HL-60 (cell line): Measurements from ENCODE around the gene OTUD6A.

Source experiments
- POLR2AphosphoS5 ChIP-seq: IDR thresholded peaks from 2 replicates; pipeline ENCODE4 v1.6.1; 2012; ENCODE audit warnings: low read depth
- SPI1 ChIP-seq: IDR thresholded peaks from 2 replicates; pipeline ENCODE4 v1.6.1; 2012; ENCODE audit warnings: low read depth, mild to moderate bottlenecking, borderline replicate concordance
- TF ChIP-seq, protein P1 (sequence below): IDR thresholded peaks from one replicate; pipeline ENCODE4 v1.5.1; 2011; ENCODE audit warnings: low read length, control low read depth, inconsistent platforms; ENCODE audit not compliant: insufficient read depth
- TF ChIP-seq, protein P2 (sequence below): IDR thresholded peaks from 2 replicates; pipeline ENCODE4 v1.6.1; 2012; ENCODE audit warnings: low read depth; ENCODE audit not compliant: insufficient replicate concordance

GRCh38 chrX:70084592-70085240, 22.5 kb downstream of the OTUD6A start:
- TF ChIP-seq, protein P1, sequence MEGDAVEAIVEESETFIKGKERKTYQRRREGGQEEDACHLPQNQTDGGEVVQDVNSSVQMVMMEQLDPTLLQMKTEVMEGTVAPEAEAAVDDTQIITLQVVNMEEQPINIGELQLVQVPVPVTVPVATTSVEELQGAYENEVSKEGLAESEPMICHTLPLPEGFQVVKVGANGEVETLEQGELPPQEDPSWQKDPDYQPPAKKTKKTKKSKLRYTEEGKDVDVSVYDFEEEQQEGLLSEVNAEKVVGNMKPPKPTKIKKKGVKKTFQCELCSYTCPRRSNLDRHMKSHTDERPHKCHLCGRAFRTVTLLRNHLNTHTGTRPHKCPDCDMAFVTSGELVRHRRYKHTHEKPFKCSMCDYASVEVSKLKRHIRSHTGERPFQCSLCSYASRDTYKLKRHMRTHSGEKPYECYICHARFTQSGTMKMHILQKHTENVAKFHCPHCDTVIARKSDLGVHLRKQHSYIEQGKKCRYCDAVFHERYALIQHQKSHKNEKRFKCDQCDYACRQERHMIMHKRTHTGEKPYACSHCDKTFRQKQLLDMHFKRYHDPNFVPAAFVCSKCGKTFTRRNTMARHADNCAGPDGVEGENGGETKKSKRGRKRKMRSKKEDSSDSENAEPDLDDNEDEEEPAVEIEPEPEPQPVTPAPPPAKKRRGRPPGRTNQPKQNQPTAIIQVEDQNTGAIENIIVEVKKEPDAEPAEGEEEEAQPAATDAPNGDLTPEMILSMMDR, result no peak
- no peak for TF ChIP-seq POLR2AphosphoS5
- TF ChIP-seq, protein P2, sequence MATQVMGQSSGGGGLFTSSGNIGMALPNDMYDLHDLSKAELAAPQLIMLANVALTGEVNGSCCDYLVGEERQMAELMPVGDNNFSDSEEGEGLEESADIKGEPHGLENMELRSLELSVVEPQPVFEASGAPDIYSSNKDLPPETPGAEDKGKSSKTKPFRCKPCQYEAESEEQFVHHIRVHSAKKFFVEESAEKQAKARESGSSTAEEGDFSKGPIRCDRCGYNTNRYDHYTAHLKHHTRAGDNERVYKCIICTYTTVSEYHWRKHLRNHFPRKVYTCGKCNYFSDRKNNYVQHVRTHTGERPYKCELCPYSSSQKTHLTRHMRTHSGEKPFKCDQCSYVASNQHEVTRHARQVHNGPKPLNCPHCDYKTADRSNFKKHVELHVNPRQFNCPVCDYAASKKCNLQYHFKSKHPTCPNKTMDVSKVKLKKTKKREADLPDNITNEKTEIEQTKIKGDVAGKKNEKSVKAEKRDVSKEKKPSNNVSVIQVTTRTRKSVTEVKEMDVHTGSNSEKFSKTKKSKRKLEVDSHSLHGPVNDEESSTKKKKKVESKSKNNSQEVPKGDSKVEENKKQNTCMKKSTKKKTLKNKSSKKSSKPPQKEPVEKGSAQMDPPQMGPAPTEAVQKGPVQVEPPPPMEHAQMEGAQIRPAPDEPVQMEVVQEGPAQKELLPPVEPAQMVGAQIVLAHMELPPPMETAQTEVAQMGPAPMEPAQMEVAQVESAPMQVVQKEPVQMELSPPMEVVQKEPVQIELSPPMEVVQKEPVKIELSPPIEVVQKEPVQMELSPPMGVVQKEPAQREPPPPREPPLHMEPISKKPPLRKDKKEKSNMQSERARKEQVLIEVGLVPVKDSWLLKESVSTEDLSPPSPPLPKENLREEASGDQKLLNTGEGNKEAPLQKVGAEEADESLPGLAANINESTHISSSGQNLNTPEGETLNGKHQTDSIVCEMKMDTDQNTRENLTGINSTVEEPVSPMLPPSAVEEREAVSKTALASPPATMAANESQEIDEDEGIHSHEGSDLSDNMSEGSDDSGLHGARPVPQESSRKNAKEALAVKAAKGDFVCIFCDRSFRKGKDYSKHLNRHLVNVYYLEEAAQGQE, result no peak
- no peak for TF ChIP-seq SPI1
